ENCODE measurements around the gene CLEC10A.

DNA sequence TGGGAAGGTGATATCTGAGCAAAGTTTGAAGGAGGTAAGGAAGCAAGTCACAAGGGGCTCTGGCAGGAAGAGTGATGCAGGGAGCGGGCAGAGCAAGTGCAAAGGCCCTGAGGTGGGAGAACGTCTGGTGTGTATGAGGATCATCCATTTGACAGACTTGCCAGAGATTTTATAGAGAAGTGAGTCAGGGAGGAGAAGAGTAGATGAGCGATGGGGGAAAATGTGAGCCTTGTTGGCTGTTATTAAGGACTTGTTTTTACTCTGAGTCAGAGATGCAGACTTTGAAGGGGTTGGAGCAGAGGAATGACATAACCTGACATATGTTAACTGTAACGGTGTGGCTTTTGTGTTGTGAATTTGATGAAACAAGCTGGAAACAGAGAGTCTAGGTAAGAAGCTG is 3.5 kb upstream of the CLEC10A start:
- TF ChIP-seq POLR2A (IDR thresholded peaks at IDR 0.05), result no peak
- TF ChIP-seq POLR2AphosphoS5 (IDR thresholded peaks at IDR 0.05), result no peak
- TF ChIP-seq, protein P1, sequence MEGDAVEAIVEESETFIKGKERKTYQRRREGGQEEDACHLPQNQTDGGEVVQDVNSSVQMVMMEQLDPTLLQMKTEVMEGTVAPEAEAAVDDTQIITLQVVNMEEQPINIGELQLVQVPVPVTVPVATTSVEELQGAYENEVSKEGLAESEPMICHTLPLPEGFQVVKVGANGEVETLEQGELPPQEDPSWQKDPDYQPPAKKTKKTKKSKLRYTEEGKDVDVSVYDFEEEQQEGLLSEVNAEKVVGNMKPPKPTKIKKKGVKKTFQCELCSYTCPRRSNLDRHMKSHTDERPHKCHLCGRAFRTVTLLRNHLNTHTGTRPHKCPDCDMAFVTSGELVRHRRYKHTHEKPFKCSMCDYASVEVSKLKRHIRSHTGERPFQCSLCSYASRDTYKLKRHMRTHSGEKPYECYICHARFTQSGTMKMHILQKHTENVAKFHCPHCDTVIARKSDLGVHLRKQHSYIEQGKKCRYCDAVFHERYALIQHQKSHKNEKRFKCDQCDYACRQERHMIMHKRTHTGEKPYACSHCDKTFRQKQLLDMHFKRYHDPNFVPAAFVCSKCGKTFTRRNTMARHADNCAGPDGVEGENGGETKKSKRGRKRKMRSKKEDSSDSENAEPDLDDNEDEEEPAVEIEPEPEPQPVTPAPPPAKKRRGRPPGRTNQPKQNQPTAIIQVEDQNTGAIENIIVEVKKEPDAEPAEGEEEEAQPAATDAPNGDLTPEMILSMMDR (IDR thresholded peaks at IDR 0.05), result no peak

All from sigmoid colon (tissue), 4 donors.